Measurements from ENCODE around the gene CDH4. TPM values are rescaled to one million over a fixed set of nuclear protein-coding genes. Genes with fewer than 3 reads are reported as not detected.

CDH4 gene
- total RNA-seq, 1 experiment from 2014 or later: 25.0 TPM

GRCh38 chr20:61595216-61595615 is 343.2 kb downstream of the CDH4 start:
- ChIA-PET POLR2A (no interaction called here), CTCF (no interaction called here)
- H3K9me3 Mint-ChIP-seq (ENCODE audit: unreplicated experiment): peaks cover 7% of the 10 kb centered on the region
- H3K4me1 Mint-ChIP-seq (ENCODE audit: insufficient read depth, unreplicated experiment): no peaks in the 10 kb centered on the region
- BruUV-seq (replicated peaks): no TSS peak
- H3K27ac Mint-ChIP-seq (ENCODE audit: low read depth, unreplicated experiment): no peak overlapping the region
- intact Hi-C loops (cut with micrococcal nuclease): no loop called here
- TF ChIP-seq CTCF (IDR thresholded peaks at IDR 0.05; ENCODE audit: unreplicated experiment): no peak
- H3K36me3 Mint-ChIP-seq (ENCODE audit: insufficient read depth, unreplicated experiment): peaks cover 6% of the 10 kb centered on the region
- H3K27me3 Mint-ChIP-seq (ENCODE audit: insufficient read depth, unreplicated experiment): no peaks in the 10 kb centered on the region
- no peak for DNase-seq (ENCODE audit: unreplicated experiment)
- H3K4me3 Mint-ChIP-seq (ENCODE audit: unreplicated experiment): no peak overlapping the region

- no TSS peak for BruUV-seq (replicated peaks)
- Mint-ChIP-seq H3K27ac (ENCODE audit: low read depth, unreplicated experiment) (no peak overlapping the region), H3K36me3 (ENCODE audit: insufficient read depth, unreplicated experiment) (peaks cover 6% of the 10 kb centered on the region), H3K27me3 (ENCODE audit: insufficient read depth, unreplicated experiment) (no peaks in the 10 kb centered on the region), H3K4me1 (ENCODE audit: insufficient read depth, unreplicated experiment) (no peaks in the 10 kb centered on the region), H3K4me3 (ENCODE audit: unreplicated experiment) (no peak overlapping the region), H3K9me3 (ENCODE audit: unreplicated experiment) (peaks cover 7% of the 10 kb centered on the region)
- ChIA-PET CTCF (interaction anchor here (0.7 kb wide), 1 partner anchor 168 kb away, joined by 4 read pairs; no protein-coding TSS in a partner anchor), POLR2A (no interaction called here)
- peak; percentile 9 for DNase-seq (ENCODE audit: unreplicated experiment)
- intact Hi-C loops (cut with micrococcal nuclease): no loop called here
- TF ChIP-seq CTCF (IDR thresholded peaks at IDR 0.05; ENCODE audit: unreplicated experiment): no peak
Measured at GRCh38 chr20:61596687-61597330, 344.7 kb downstream of the CDH4 start.

- no TSS peak for BruUV-seq (replicated peaks)
- ChIA-PET POLR2A (no interaction called here), CTCF (interaction anchor here (0.6 kb wide), 1 partner anchor 1244 kb away, joined by 3 read pairs; no protein-coding TSS in a partner anchor)
- Mint-ChIP-seq H3K36me3 (ENCODE audit: insufficient read depth, unreplicated experiment) (peaks cover 6% of the 10 kb centered on the region), H3K27me3 (ENCODE audit: insufficient read depth, unreplicated experiment) (no peaks in the 10 kb centered on the region), H3K27ac (ENCODE audit: low read depth, unreplicated experiment) (no peak overlapping the region), H3K4me1 (ENCODE audit: insufficient read depth, unreplicated experiment) (no peaks in the 10 kb centered on the region), H3K4me3 (ENCODE audit: unreplicated experiment) (no peak overlapping the region), H3K9me3 (ENCODE audit: unreplicated experiment) (no peaks in the 10 kb centered on the region)
- intact Hi-C loops (cut with micrococcal nuclease): no loop called here
- no peak for TF ChIP-seq CTCF (IDR thresholded peaks at IDR 0.05; ENCODE audit: unreplicated experiment)
- no peak for DNase-seq (ENCODE audit: unreplicated experiment)
Measured at GRCh38 chr20:61597996-61598395, 345.9 kb downstream of the CDH4 start.

GRCh38 chr20:61598586-61598985 is 346.5 kb downstream of the CDH4 start:
- ChIA-PET CTCF (no interaction called here), POLR2A (no interaction called here)
- no peak overlapping the region for H3K27ac Mint-ChIP-seq (ENCODE audit: low read depth, unreplicated experiment)
- no peaks in the 10 kb centered on the region for H3K9me3 Mint-ChIP-seq (ENCODE audit: unreplicated experiment)
- H3K27me3 Mint-ChIP-seq (ENCODE audit: insufficient read depth, unreplicated experiment): no peaks in the 10 kb centered on the region
- peaks cover 6% of the 10 kb centered on the region for H3K36me3 Mint-ChIP-seq (ENCODE audit: insufficient read depth, unreplicated experiment)
- intact Hi-C loops (cut with micrococcal nuclease): no loop called here
- H3K4me3 Mint-ChIP-seq (ENCODE audit: unreplicated experiment): no peak overlapping the region
- no peaks in the 10 kb centered on the region for H3K4me1 Mint-ChIP-seq (ENCODE audit: insufficient read depth, unreplicated experiment)
- BruUV-seq (replicated peaks): no TSS peak
- DNase-seq (ENCODE audit: unreplicated experiment): no peak
- no peak for TF ChIP-seq CTCF (IDR thresholded peaks at IDR 0.05; ENCODE audit: unreplicated experiment)

Measured in MCF 10A (cell line).